GM11168 (cell line): ENCODE measurements around the gene TANC1.
"Not testable (repeated sequence)": the region's sequence is repeated elsewhere in the genome, so short reads cannot be mapped to it uniquely, and the experiment has no call there.

ENCODE experiments used
- in situ Hi-C: fragments of 300-500 bp; cut with MboI; formaldehyde crosslinking; loops from one replicate; pipeline ENCODE4 v1.12.0; 2022; ENCODE audit warnings: low sequenced_read_pairs; ENCODE audit not compliant: unreplicated experiment

The TANC1 gene

DNA sequence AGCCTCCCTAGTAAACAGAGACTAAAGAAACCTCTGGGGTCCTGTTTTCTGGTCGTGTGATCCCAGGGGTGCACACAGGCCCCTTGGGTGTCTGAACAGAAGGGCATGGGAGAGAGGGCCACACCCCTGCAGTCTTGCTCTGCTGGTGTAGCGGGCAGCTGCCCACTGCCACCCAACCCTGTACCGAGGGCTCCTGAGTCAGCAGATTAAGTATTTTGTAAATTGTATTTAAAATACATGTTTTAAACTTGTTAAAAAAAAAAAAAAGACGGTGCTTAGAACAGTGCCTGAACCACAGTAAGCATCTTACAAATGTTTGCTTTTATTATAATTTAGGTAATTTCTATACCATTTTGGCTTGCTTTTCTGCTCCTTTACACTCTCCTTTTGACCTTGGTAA, 113.7 kb downstream of the TANC1 start:
- in situ Hi-C loops: no loop called here

DNA sequence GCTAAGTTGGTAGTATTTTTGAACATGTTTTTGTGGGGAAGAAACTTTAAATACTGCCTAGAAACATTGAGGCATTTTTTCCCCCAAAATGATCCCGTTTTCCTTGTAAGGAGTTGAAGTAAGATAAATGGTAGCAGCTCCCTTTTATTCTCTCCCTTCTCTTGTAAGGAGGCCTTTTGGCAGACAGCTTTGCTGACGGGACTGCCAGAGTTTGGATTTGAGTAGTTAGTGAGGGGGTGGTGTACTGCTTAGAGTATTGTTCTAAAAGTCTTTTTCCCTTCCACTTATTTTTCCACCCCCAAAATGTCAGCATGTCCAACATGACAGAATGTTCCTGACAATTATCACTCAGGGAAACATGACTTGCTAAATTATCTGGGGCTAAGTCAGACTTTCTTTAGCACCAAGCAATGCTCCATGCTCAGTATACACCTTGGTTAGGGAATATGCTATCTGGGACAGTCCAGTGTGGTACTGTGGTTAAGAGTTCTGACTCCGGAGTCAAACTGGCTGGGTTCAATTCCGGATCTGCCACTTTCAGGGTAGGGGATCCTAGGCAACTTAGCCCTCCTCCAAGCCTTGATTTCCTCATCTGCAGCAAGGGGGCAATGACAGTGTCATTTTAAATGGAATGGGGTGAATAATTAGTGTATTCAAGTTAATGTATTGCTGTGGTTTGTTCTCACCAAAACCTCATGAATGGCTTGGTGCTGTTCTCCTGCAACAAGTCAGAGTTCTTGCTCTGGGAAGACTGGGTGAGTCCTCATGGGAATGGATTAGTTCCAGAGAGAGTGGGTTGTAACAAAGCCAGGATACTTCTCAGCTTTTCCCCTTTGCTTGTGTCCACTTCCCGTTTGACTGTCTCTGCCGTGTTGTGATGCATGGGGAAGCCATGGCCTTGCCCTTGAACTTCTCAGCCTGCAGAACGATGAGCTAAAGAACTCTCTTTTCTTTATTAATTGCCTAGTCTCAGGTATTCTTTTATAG, 116.2 kb downstream of the TANC1 start:
- in situ Hi-C loops: no loop called here

DNA sequence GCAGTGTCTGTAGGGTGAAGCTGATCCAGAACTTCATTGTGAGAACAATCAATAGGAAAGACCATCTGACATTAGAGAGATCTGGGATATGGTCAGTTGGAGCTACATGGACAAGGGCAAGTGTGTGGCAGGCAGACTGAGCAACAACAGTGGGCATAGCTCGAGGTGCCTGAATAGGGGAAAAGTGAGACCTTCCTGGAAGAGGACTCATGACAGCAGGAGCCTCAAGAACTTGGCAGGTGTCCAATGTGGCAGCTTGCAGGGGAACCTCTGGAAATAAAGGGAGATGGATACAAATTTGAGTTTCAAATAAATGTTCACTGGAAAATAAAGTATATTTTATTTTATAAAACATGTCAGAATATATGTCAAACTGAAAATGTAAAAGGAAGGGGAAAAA, 117.9 kb downstream of the TANC1 start:
- in situ Hi-C loops: no loop called here

DNA sequence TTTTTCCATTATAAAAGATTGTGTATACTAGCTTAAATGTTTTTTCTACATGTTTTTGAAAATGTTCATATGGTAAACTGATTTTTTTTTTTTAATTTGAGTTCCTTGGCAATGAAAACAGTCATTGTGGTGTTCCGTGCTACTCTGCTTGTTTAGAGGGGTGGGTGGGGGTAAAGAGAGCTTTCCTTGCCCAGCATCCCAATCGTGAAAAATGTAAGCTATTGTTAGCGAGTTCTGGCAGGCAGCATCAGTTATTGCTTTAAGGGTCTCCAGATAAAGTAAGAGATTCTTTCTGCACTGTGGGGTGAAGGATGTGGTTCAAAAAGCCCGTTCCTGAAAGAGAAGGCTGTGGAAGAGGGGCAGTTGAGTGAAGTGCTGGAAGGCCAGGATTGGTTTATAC, 118.4 kb downstream of the TANC1 start:
- in situ Hi-C loops: no loop called here

DNA sequence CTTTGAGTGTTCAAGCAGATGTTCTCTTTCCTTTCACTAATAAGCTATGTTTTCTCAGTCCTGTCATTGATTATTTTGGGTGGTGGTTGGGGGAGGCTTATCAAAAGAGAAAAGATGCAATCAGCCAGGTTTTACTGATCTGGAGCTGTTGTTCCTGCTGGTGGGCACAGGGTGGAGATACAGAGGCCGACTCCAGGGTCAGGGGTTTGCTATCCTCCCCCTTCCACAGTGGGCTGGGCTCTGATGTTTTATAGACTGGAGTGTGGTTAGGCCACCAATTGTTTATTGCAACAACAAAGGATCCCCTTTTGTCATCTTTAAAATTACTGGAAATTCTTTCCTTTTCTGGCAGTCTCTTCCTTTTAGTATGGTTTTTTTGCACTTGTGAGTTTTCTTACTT, 120.5 kb downstream of the TANC1 start:
- in situ Hi-C loops: no loop called here

DNA sequence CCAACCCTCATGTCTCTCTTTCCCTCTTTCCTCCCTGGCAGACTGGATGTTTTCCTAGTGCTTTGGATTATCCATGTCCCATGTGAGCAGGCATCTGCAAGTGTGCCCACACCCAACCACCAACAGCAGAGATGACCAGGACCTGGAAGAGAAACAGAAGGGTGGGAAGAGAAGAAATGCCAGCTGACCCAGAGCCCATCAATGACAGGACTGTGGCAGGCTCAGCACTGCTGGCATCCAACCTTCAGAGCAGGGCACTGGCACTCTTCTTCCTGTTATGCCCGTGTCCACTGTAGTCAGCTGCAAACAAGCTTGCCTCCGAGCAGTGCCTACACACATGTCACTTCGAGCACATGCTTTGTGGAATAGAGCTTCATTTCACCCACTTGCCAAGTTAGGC, 121.1 kb downstream of the TANC1 start:
- in situ Hi-C loops: no loop called here

DNA sequence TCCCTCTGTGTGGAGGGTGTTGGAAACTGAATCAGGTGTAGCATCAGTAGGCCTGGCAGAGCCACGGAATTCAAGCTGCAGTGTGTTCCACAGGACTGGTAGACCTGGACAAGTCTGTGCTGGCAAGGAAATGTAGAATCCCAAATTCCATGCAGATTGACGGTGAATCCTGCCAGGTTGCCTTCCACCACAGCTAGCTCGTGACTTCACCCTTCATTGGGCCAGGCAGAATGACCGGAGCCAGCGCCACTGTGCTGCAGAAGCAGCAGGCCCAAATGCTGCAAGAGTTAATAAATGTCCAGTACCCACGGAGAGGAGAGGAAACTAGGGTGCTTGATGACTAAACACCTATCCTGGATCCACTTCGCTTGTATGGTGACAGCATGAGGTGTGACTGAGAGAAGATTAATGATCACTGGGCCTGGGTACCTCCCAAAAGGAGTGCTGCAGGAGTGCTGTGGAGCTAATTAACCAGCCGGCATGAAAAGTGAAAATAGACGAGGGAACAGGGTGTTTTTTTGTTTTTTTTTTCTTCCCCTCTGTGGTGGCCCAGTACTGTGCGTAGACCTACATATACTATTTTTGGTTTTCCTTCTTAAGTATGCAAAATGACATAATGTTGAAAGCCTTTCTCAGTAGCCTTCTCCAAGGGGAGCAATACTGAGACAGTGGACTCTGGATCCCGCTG, 122.2 kb downstream of the TANC1 start:
- in situ Hi-C loops: no loop called here

DNA sequence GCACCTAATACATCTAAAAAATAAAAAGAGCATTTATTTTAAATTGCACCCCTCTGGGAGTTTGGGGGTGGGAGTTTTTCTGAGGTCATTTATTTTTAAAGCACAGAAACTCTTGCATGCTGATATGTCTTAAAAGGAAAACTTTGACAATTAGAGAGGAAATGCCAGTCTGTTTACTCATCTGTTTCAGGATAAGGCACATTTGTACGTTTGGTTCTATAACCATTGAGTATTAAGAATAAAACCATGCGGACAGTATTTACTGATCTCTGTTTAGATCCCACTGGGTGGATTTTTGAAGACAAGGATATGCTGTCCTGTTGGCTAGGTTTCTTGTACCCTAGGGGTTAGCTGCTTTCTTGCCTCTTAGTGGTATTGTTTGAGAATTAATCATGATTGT, 122.9 kb downstream of the TANC1 start:
- in situ Hi-C loops: no loop called here

DNA sequence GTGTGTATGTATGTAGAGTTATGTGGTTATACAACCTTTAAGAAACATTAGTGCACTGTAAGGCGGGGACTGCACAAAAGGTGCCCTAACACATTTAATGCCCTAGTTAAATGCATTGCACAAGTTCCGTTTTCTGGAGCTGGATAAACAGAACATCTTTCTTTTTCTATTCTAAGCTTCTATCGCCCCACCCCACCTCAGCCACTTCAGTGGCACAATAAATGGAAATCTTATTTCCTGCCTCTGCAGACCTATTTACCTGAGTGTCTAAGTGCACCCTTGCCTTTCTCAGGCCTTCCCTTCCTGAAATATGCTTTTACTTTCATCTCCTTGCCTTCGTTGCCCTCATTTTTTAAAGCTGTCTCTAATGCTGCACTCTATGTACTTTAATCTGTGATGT, 123.5 kb downstream of the TANC1 start:
- in situ Hi-C loops: no loop called here

DNA sequence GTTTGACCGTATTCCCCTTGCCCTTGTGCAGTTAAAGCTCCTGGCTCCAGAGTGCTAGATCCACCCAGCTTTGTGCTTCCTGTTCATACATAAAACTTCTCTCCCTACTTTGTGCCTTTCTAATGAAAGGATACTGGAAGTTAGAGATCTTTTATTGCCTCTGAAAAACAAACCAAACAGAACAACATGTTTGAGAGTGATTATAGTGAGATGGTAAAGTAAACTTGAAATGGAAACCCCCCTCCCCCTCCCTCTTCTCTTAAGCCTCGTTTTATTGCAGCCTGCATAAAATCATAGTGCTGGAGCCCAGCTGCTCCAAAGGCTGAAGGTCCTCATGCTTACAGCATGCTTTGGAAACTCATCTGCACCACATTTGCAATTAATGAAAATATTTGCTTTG, 125.1 kb downstream of the TANC1 start:
- in situ Hi-C loops: no loop called here

DNA sequence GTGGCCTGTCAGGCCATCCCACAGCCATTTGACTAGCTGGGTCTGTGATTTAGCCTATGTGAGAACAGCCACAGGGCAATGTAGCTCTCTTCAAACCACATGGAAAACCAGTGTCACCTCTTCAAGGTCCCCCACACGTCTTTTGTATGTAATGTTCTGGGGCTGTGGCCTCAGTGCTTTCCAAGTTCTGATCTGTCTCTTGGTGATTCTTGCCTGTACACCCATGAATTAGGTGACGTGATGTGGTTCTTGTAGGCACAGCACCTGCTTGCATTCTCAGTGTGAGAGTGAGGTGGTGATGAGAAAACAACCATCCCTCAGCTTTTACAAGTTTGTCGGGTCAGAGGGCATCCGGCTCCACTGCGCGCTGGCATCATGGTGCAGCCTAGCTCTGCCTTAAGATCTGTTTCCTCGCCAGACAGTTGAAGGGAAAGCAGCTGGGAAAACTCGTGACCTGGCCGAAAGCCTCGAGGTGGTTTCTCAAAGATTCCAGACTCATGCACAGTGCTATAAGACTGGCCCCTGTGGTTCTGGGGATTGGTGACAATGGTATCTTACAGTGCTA, 125.8 kb downstream of the TANC1 start:
- in situ Hi-C loops: no loop called here

DNA sequence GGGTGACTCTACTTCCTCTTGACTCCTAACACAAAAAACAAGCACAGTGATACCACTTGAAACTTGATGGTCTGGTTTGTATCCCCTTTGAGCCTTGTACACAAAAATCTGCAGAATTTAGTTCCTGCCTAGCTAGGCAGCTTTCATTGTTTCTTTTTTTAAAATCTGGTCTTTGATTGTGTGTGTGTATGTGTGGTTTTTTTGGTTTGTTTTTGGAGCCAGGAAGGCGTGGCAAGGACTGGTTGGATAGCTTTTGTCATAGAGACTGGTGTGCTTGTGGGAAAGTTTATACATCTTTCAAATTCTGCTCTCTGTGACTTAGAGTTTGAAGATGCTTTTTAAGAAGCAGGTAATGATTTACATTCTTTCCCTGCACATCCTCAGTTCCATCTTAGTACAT, 127.4 kb downstream of the TANC1 start:
- in situ Hi-C loops: no loop called here

DNA sequence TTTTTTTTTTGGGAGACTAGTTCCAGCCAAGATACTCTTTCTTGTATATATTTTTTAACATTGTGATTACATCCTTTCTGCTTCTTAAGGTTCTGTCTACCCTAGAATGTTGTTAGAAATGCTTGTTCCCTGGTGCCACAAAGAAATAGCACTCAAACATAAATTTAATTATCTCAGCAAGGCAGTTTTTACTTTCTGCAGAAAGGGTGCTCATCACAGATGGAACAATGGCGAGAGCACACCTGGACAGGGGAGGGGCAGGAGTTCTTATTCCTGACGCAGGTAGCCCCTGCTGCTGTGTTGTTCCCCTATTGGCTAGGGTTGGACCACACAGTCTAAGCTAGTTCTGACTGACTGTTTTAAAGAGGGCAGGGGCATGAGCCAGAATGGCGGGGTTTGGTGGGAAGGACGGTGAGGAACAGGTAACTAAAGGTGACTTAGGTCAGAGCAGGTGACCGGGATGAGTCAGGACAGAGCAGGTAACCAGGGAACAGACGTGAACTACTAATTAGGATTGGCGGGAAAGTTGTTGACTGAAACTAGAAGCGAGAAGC, 127.9 kb downstream of the TANC1 start:
- in situ Hi-C loops: not testable (repeated sequence)

DNA sequence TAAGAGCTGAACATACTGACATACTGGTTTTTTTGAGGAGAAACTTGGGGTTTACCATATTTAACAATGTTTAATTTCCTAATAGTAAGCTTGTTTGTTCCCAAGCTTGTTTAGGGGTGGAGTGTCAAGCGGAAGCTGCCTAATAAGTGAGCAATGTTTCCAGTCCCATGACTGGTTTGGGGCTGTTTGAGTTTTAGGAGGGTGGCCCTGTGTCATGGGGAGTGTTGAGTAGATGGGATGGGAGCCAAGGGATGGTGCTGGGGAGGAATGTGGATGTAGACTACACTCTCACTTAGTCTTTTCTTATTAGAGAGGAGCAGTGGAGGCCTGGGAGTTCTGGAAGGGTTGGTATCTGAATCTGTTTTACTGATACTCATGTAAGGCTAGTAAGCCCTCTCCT, 128.5 kb downstream of the TANC1 start:
- in situ Hi-C loops: no loop called here

DNA sequence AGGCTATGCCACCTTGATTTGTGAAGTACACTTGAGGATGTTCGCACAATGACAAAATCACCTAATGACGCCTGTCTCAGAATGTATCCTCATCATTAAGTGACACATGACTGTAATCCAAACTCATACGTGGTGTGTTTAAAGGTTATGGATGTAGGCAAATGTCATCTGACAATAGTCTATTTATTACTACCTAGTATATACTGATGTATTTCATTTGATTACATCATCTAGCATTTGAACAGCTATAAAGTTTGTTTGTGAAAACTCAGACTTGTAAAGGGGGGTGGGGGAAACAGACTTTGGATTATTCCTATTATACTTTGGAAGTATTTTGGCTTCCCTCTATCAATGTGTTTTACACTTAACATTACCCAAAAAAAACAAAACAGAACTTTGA, 129.9 kb downstream of the TANC1 start:
- in situ Hi-C loops: no loop called here

DNA sequence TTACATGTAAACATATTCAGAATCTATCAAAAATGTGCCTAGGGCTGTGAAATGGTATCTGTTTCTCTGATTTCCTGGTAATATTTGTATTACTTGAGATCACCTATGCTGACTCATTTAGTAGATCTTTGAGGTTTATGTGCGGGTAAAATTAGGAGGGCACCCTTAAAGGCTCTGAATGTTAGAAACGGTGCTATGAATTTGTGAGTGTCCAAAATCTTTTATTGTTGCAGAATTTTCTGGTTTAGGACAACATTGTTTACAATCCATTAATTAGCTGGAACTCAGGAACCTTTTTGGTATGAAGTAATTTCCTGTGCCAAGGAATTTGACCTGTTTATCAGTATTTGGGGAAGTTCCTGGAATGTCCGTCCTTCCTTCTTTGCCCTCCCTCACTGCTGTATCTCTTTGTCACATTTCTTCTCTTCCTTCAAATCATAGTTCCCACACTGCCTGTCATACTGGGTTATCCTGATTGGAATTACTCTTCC, 130.5 kb downstream of the TANC1 start:
- in situ Hi-C loops: no loop called here

DNA sequence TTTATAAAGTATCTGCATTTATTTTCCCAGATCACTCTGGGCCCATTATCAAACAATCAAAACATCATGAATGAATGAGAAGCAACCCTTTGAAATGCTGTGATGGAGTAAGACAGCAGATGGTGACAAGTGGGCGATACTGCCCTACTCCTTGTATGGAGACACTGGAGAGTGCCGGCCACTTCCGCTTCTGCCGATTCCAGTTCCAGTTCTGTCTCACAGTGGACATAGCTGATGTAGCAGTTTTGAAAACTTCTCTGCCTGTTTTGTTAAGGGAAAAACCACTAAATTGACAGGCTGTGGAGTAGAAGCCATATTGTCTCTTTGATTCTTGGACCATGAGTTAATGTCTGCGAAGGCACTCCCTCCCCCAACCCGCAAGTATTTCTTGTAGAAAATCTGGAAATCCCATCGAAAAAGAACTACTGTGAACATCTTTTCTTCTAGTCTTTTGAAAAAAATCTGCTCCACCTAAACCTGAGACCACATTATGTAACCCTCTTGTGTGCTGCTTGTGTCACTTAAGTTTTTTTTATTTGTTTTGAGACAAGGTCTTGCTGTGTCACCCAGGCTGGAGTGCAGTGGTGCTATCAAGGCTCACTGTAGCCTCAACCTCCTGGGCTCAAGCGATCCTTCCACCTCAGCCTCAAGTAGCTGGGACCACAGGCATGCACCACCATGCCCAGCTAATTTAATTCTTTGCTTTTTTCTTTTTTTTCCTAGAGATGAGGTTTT, 133.5 kb downstream of the TANC1 start:
- in situ Hi-C loops: no loop called here

DNA sequence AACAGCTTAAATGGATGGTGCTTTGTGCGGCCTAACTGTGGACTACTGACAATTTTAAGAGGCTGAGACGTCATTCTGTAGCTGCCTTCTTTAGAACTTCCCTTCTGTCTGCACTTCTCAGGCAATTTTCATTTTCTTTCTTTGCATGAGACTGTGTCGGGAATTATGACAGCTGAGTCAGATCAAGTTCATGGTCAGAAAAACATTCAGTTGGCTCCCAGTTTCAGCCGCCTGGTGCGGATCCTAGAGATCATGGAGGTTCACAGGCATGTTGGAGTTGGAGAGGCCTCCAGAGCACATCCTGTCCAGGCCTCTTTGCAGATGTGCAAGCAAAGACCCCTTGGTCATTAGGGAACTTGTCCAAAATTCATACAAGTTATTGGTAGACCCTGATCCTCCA, 135.0 kb downstream of the TANC1 start:
- in situ Hi-C loops: no loop called here

DNA sequence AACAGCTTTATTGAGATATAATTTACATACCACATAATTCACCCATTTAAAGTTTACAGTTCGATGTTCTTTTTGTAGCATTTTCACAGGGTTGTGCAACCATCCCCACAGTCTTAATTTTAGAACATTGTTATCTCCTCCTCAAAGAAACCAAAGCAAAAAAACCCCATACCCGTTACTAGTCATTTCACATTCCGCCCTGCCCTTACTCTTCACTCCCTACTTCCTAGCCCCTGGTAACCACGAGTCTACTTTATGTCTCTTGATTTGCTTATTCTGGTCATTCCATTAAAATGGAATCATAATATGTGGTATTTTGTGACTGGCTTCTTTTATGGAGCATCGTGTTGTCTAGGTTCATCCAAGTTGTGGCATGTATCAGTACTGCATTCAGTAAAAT, 137.7 kb downstream of the TANC1 start:
- in situ Hi-C loops: no loop called here

DNA sequence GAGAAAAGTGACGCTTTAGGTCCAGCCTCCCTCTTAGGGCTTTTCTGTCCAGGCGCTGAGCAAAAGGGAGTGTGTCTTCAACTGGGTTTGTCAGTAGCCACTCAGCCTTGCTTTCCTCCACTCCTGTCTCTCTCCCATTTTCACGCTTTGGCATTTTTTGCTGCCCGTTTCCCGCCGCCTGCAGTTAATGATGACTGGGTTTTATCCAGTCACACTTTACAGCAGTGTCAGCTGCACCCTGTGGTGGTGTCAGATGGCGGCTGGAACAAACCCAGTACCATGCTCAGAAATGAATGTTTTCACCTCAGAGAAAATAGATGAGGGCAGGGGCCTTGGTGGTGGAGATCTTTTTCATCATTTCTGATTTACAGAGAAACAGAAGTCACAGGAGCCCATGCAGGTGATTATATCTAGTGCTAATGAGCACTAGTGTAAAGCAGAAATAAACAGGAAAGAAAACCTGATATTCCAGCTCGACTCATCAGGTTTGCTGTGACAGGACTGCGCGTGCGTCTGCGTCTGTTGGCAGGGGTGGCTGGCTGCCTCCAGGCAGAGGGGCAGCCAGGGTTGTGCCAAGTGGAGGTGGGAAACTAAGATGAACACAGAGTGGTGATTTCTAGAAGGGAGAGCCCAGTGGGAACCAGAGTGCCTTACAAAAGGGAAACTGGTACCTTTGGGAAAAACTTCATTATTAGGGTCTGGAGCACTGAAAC, 139.9 kb downstream of the TANC1 start:
- in situ Hi-C loops: no loop called here
